ENCODE results near the gene CD1E. TPM values are rescaled to one million over a fixed set of nuclear protein-coding genes. Genes with fewer than 3 reads are reported as not detected.

The CD1E gene
- total and polyA plus RNA-seq, 2 of the 8 experiments (the other 6 are each of a cell fraction or from before 2014, with no cell fraction given) = not detected

DNA sequence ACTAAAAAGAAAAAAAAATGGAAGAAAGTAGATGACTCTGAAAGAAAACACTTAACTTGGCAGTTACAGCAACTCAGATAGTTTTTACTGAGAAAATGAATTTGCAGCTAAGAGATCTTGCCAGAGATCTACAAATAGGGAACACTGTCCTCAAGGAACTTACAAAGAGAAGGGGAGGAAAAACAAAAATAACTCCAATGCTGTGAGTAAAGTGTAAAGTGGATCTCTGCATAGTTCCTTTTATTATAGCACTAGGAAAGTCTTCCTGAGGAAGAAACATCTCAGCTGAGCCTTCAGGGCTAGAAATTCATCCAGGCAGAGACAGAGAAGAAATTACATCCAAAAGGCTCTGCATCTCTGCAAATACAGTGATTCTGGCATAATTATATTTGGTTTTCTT is 26.2 kb upstream of the CD1E start:
- no peaks in the 10 kb centered on the region for H3K79me2 ChIP-seq (ENCODE audit: control insufficient read depth in 1 of 2, insufficient read depth in 2 of 2, low read length in 2 of 2)
- no peak overlapping the region for H3K18ac ChIP-seq (ENCODE audit: extremely low read depth, low read length)
- no peak overlapping the region for H3K56ac ChIP-seq (replicated peaks; ENCODE audit: insufficient read length, low read depth, low read length)
- DNase-seq (ENCODE audit: low read depth in 1 of 2, low spot score in 2 of 2) (no peak), FAIRE-seq (no peak)
- H2BK12ac ChIP-seq (ENCODE audit: low read depth, low read length) = no peak overlapping the region
- H4K91ac ChIP-seq (replicated peaks; ENCODE audit: insufficient read length, low read length) = no peak overlapping the region
- no peak overlapping the region for H3K9ac ChIP-seq (replicated peaks in 1 of 4; ENCODE audit: extremely low read depth in 1 of 4, low read depth in 3 of 4, low read length in 3 of 4)
- no peaks in the 10 kb centered on the region for H3K23me2 ChIP-seq (ENCODE audit: low read depth, low read length)
- ChIA-PET POLR2A (ENCODE audit: partially characterized antibody) (no interaction called here), CTCF (ENCODE audit: partially characterized antibody) (interaction anchor here (1.5 kb wide), 1 partner anchor 124 kb away, joined by 3 read pairs; no protein-coding TSS in a partner anchor)
- H3K4me2 ChIP-seq (ENCODE audit: insufficient read depth in 1 of 2, low read depth in 2 of 2, low read length in 2 of 2) = no peak overlapping the region
- no peak overlapping the region for H4K5ac ChIP-seq (ENCODE audit: insufficient read length, low read depth, low read length)
- H3K27me3 ChIP-seq (replicated peaks in 1 of 4; ENCODE audit: control insufficient read depth in 3 of 4, extremely low read depth in 1 of 4, insufficient read depth in 3 of 4, low read length in 3 of 4) = no peaks in the 10 kb centered on the region
- no peak overlapping the region for H3K4me3 ChIP-seq (ENCODE audit: extremely low read depth in 1 of 4, insufficient read depth in 2 of 4, low read depth in 3 of 4, low read length in 4 of 4)
- no peak overlapping the region for H3K23ac ChIP-seq (ENCODE audit: insufficient read length)
- H2BK20ac ChIP-seq (ENCODE audit: low read length) = no peak overlapping the region
- no peak overlapping the region for H2BK120ac ChIP-seq (replicated peaks; ENCODE audit: low read depth, low read length)
- H3K27ac ChIP-seq (ENCODE audit: low read depth, low read length) = no peak overlapping the region
- H2AK5ac ChIP-seq (ENCODE audit: low read depth, low read length) = no peak overlapping the region
- H3K4ac ChIP-seq (replicated peaks; ENCODE audit: insufficient read length, low read depth, low read length) = no peak overlapping the region
- H3K79me1 ChIP-seq (ENCODE audit: low read depth, low read length) = no peaks in the 10 kb centered on the region
- no peak overlapping the region for H2AFZ ChIP-seq (ENCODE audit: low read length)
- H4K8ac ChIP-seq (ENCODE audit: extremely low read depth, insufficient read depth, low read length) = no peak overlapping the region
- no peak overlapping the region for H2BK5ac ChIP-seq (ENCODE audit: low read depth, low read length)
- H3K14ac ChIP-seq (ENCODE audit: insufficient read length) = no peak overlapping the region
- H4K20me1 ChIP-seq (replicated peaks in 1 of 2; ENCODE audit: control insufficient read depth in 1 of 2, insufficient read depth in 2 of 2, low read length in 2 of 2) = no peaks in the 10 kb centered on the region
- H2BK15ac ChIP-seq (ENCODE audit: low read length) = no peak overlapping the region
- H3K9me3 ChIP-seq (ENCODE audit: insufficient read depth in 2 of 2, low read depth in 1 of 2, low read length in 1 of 2) = no peaks in the 10 kb centered on the region; a peak in 1 of 4 replicates
- H3K36me3 ChIP-seq (ENCODE audit: control insufficient read depth in 2 of 4, insufficient read depth in 4 of 4, low read length in 3 of 4) = no peaks in the 10 kb centered on the region
- H3K4me1 ChIP-seq (replicated peaks in 1 of 4; ENCODE audit: control insufficient read depth in 3 of 4, insufficient read depth in 4 of 4, low read length in 3 of 4) = no peaks in the 10 kb centered on the region
- TF ChIP-seq SP2 (IDR thresholded peaks at IDR 0.05; ENCODE audit: low read length) = no peak
- TF ChIP-seq POLR2AphosphoS5 (IDR thresholded peaks at IDR 0.05; ENCODE audit: low read depth, low read length) = no peak
- no peak for TF ChIP-seq JUN (IDR thresholded peaks at IDR 0.05; ENCODE audit: low read depth, low read length)
- TF ChIP-seq RBBP5 (IDR thresholded peaks at IDR 0.05; ENCODE audit: borderline replicate concordance, low read depth, low read length) = no peak
- TF ChIP-seq HDAC2 (IDR thresholded peaks at IDR 0.05; ENCODE audit: borderline replicate concordance in 1 of 2, low read depth in 2 of 2, low read length in 2 of 2) = no peak
- no peak for TF ChIP-seq EZH2 (IDR thresholded peaks at IDR 0.05; ENCODE audit: low read depth, low read length, severe bottlenecking)
- no peak for TF ChIP-seq CHD2 (IDR thresholded peaks at IDR 0.05; ENCODE audit: low read length)
- no peak for TF ChIP-seq RFX5 (IDR thresholded peaks at IDR 0.05; ENCODE audit: borderline replicate concordance, low read depth, low read length)
- TF ChIP-seq GTF2F1 (IDR thresholded peaks at IDR 0.05; ENCODE audit: borderline replicate concordance, low read depth, low read length) = no peak
- no peak for TF ChIP-seq MAFK (IDR thresholded peaks at IDR 0.05; ENCODE audit: low read depth, low read length)
- TF ChIP-seq, protein P1, sequence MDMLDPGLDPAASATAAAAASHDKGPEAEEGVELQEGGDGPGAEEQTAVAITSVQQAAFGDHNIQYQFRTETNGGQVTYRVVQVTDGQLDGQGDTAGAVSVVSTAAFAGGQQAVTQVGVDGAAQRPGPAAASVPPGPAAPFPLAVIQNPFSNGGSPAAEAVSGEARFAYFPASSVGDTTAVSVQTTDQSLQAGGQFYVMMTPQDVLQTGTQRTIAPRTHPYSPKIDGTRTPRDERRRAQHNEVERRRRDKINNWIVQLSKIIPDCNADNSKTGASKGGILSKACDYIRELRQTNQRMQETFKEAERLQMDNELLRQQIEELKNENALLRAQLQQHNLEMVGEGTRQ (IDR thresholded peaks at IDR 0.05; ENCODE audit: low read length) = no peak
- TF ChIP-seq KDM5A (IDR thresholded peaks at IDR 0.05; ENCODE audit: low read length) = no peak
- TF ChIP-seq BACH1 (IDR thresholded peaks at IDR 0.05; ENCODE audit: low read length) = no peak
- no peak for TF ChIP-seq TEAD4 (IDR thresholded peaks at IDR 0.05; ENCODE audit: low read depth, low read length)

All from H1 (cell line).